Nephron progenitor cell (in vitro differentiated cells): Measurements from ENCODE around the gene ZNF263.

Experiments used
- DNase-seq: peaks from one replicate; pipeline ENCODE4 v3.0.0; 2021
- H3K27ac Mint-ChIP-seq: 2 replicates; pipeline ENCODE4 v1.8.0; 2021; ENCODE audit warnings: mild to moderate bottlenecking, moderate library complexity, mixed read lengths
- H3K27me3 Mint-ChIP-seq: 2 replicates; pipeline ENCODE4 v1.8.0; 2021; ENCODE audit warnings: mild to moderate bottlenecking, low read depth, mixed read lengths; ENCODE audit not compliant: poor library complexity
- H3K36me3 Mint-ChIP-seq: 2 replicates; pipeline ENCODE4 v1.8.0; 2021; ENCODE audit warnings: low read depth, mixed read lengths
- H3K4me1 Mint-ChIP-seq: 2 replicates; pipeline ENCODE4 v1.8.0; 2021; ENCODE audit warnings: mixed read lengths
- H3K4me3 Mint-ChIP-seq: 2 replicates; pipeline ENCODE4 v1.8.0; 2021; ENCODE audit warnings: mild to moderate bottlenecking, moderate library complexity, mixed read lengths
- H3K9me3 Mint-ChIP-seq: 2 replicates; pipeline ENCODE4 v1.8.0; 2021; ENCODE audit warnings: mild to moderate bottlenecking, moderate library complexity, mixed read lengths
- CTCF ChIP-seq: fragments of 200-600 bp; sonication (generic); IDR thresholded peaks from 2 replicates; pipeline ENCODE4 v1.5.0; 2021; ENCODE audit warnings: antibody characterized with exemption

Gene ZNF263

GRCh38 chr16:3242709-3243108, 40.6 kb upstream of the ZNF263 start:
- Mint-ChIP-seq H3K9me3 (peaks cover 47% of the 10 kb centered on the region), H3K27ac (no peak overlapping the region), H3K4me1 (no peaks in the 10 kb centered on the region), H3K36me3 (no peaks in the 10 kb centered on the region), H3K4me3 (no peak overlapping the region), H3K27me3 (peaks cover 42% of the 10 kb centered on the region)
- TF ChIP-seq CTCF = no peak
- no peak for DNase-seq

GRCh38 chr16:3243882-3244281, 39.4 kb upstream of the ZNF263 start:
- no peak for DNase-seq
- TF ChIP-seq CTCF = no peak
- peaks cover 47% of the 10 kb centered on the region for H3K27me3 Mint-ChIP-seq
- H3K36me3 Mint-ChIP-seq = no peaks in the 10 kb centered on the region
- no peaks in the 10 kb centered on the region for H3K4me1 Mint-ChIP-seq
- no peak overlapping the region for H3K4me3 Mint-ChIP-seq
- peaks cover 48% of the 10 kb centered on the region for H3K9me3 Mint-ChIP-seq
- H3K27ac Mint-ChIP-seq = no peak overlapping the region

GRCh38 chr16:3246002-3246401, 37.3 kb upstream of the ZNF263 start:
- no peaks in the 10 kb centered on the region for H3K36me3 Mint-ChIP-seq
- peaks cover 42% of the 10 kb centered on the region for H3K9me3 Mint-ChIP-seq
- H3K27ac Mint-ChIP-seq = no peak overlapping the region
- no peak overlapping the region for H3K4me3 Mint-ChIP-seq
- peaks cover 52% of the 10 kb centered on the region for H3K27me3 Mint-ChIP-seq
- H3K4me1 Mint-ChIP-seq = no peaks in the 10 kb centered on the region
- no peak for DNase-seq
- TF ChIP-seq CTCF = no peak

GRCh38 chr16:3246876-3247275, 36.4 kb upstream of the ZNF263 start:
- no peak for TF ChIP-seq CTCF
- peaks cover 48% of the 10 kb centered on the region for H3K27me3 Mint-ChIP-seq
- H3K9me3 Mint-ChIP-seq = peaks cover 42% of the 10 kb centered on the region
- no peaks in the 10 kb centered on the region for H3K36me3 Mint-ChIP-seq
- no peaks in the 10 kb centered on the region for H3K4me1 Mint-ChIP-seq
- DNase-seq = no peak
- H3K4me3 Mint-ChIP-seq = no peak overlapping the region
- H3K27ac Mint-ChIP-seq = no peak overlapping the region

GRCh38 chr16:3248596-3248995, 34.7 kb upstream of the ZNF263 start:
- Mint-ChIP-seq H3K9me3 (peaks cover 40% of the 10 kb centered on the region), H3K27ac (no peak overlapping the region), H3K4me1 (no peaks in the 10 kb centered on the region), H3K4me3 (no peak overlapping the region), H3K36me3 (no peaks in the 10 kb centered on the region), H3K27me3 (peaks cover 48% of the 10 kb centered on the region)
- TF ChIP-seq CTCF = no peak
- DNase-seq = no peak

- H3K4me3 Mint-ChIP-seq = no peak overlapping the region
- TF ChIP-seq CTCF = no peak
- no peaks in the 10 kb centered on the region for H3K36me3 Mint-ChIP-seq
- H3K27me3 Mint-ChIP-seq = peaks cover 46% of the 10 kb centered on the region
- no peak for DNase-seq
- no peaks in the 10 kb centered on the region for H3K4me1 Mint-ChIP-seq
- H3K27ac Mint-ChIP-seq = no peak overlapping the region
- H3K9me3 Mint-ChIP-seq = peaks cover 40% of the 10 kb centered on the region
Measured at GRCh38 chr16:3249020-3249419, 34.3 kb upstream of the ZNF263 start.
